MCF 10A (cell line): ENCODE measurements around the gene RIPK3. TPM values are rescaled to one million over a fixed set of nuclear protein-coding genes. Genes with fewer than 3 reads are reported as not detected.
A peak's percentile ranks its signal among the peaks of the same experiment; 100 is the strongest.

Experiments
- BruUV-seq: library from RNA; stranded (reverse); fragments of 400-500 nt; replicated peaks from 2 replicates; lab custom pipeline; 2021; lab: Mats Ljungman, UMichigan
- CTCF ChIA-PET: fragments of 300-600 bp; sonication (Branson Sonifier 250); formaldehyde crosslinking; extraction: SDS; loops from one replicate; lab custom pipeline; 2021; ENCODE audit warnings: antibody characterized with exemption, inconsistent platforms; lab: Yijun Ruan, JAX
- POLR2A ChIA-PET: fragments of 300-600, 350-650 bp; sonication (Branson Sonifier 250); formaldehyde crosslinking; extraction: SDS; loops from one replicate; lab custom pipeline; 2020; ENCODE audit warnings: antibody characterized with exemption, inconsistent platforms; lab: Yijun Ruan, JAX
- DNase-seq: peaks from one replicate; pipeline ENCODE4 v3.0.0-alpha.2; 2018; ENCODE audit not compliant: unreplicated experiment
- H3K27ac Mint-ChIP-seq: one replicate; pipeline ENCODE4 v1.8.0; 2022; ENCODE audit warnings: mild to moderate bottlenecking, low read depth, mixed read lengths; ENCODE audit not compliant: unreplicated experiment
- H3K27me3 Mint-ChIP-seq: one replicate; pipeline ENCODE4 v1.8.0; 2022; ENCODE audit warnings: mixed read lengths; ENCODE audit not compliant: insufficient read depth, unreplicated experiment
- H3K36me3 Mint-ChIP-seq: one replicate; pipeline ENCODE4 v1.8.0; 2022; ENCODE audit warnings: mild to moderate bottlenecking, moderate library complexity, mixed read lengths; ENCODE audit not compliant: insufficient read depth, unreplicated experiment
- H3K4me1 Mint-ChIP-seq: one replicate; pipeline ENCODE4 v1.8.0; 2022; ENCODE audit warnings: mixed read lengths; ENCODE audit not compliant: insufficient read depth, unreplicated experiment
- H3K4me3 Mint-ChIP-seq: one replicate; pipeline ENCODE4 v1.8.0; 2022; ENCODE audit warnings: mild to moderate bottlenecking, moderate library complexity, mixed read lengths; ENCODE audit not compliant: unreplicated experiment
- H3K9me3 Mint-ChIP-seq: one replicate; pipeline ENCODE4 v1.8.0; 2022; ENCODE audit warnings: mixed read lengths; ENCODE audit not compliant: unreplicated experiment
- CTCF ChIP-seq: fragments of 200-600 bp; IDR thresholded peaks from one replicate; pipeline ENCODE4 v1.8.0; 2022; ENCODE audit warnings: antibody characterized with exemption, mild to moderate bottlenecking; ENCODE audit not compliant: unreplicated experiment
- intact Hi-C: fragments of 100-400 bp; cut with micrococcal nuclease; formaldehyde crosslinking; loops from 2 replicates; pipeline ENCODE4 v1.14.1; 2022
- total RNA-seq: library from RNA; stranded (reverse); gene quantifications from 2 replicates; pipeline ENCODE4 v1.2.3, GENCODE V29; 2022

RIPK3 gene
- total RNA-seq, 1 experiment from 2014 or later, result not detected

DNA sequence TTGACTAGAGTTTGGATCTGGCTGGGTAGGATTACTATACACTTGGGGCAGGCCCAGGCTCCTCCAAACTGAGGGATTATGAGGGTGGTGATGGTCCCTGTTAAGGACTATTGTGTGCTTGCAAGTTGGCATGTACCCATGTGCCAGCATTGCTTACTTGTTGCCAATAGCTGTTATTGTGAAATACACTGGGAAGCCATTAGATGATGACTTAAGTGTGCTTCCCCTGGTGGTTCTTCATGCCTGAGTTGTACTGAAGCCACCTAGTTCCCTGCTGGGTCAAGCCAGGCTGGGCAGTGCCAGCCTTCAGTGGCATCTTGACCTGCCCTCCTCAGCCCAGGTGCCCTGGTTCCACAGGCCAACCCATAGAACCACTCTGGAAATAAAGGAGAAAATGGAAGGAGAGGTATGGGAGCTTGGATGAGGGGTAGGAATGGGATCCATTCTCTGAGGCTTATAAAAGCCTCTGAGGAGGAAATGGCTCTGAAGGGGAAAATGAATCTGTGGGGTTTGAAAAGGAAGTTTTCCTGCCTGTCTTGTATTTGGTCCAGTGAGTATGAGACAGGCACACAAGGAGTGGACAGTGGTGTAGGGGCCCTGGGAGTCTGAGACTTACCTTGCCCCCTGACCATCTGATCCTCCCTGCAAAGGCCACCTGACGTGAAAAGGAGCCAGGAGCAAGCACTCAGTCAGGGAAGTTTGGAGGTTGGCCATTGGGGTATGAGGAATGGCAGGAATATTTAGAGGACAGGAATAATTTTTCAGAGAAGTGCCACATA lies 27.8 kb downstream of the RIPK3 start:
- TF ChIP-seq CTCF, result no peak
- peak; percentile 78 for DNase-seq
- CTCF ChIA-PET, result interaction anchor here (0.6 to 10.0 kb wide), 9 partner anchors 11 to 122 kb away, joined by 3 to 145 read pairs (median 12); partner anchors contain the start of genes CBLN3, DHRS1, KHNYN and NOP9
- H3K27ac Mint-ChIP-seq, result no peak overlapping the region
- BruUV-seq, result no TSS peak
- intact Hi-C loops, result no loop called here
- H3K4me3 Mint-ChIP-seq, result peak overlapping the region; percentile 69
- peaks cover 19% of the 10 kb centered on the region for H3K36me3 Mint-ChIP-seq
- H3K9me3 Mint-ChIP-seq, result no peaks in the 10 kb centered on the region
- no peaks in the 10 kb centered on the region for H3K27me3 Mint-ChIP-seq
- POLR2A ChIA-PET, result interaction anchor here (0.6 to 7.2 kb wide), 9 partner anchors 12 to 125 kb away, joined by 3 to 101 read pairs (median 3); partner anchors contain the start of genes CBLN3, DHRS1, KHNYN and NOP9
- peaks cover 37% of the 10 kb centered on the region for H3K4me1 Mint-ChIP-seq

GRCh38 chr14:24310646-24311604 lies 28.9 kb downstream of the RIPK3 start, which contains the start of gene LTB4R:
TSS of gene LTB4R (plus strand) at chr14:24311502. CDS start at chr14:24315652, 4,150 bp downstream.
- no TSS peak for BruUV-seq
- H3K36me3 Mint-ChIP-seq, result peaks cover 17% of the 10 kb centered on the region

GRCh38 chr14:24310265-24310645 lies 29.5 kb downstream of the RIPK3 start:
- Mint-ChIP-seq H3K4me1 (peaks cover 35% of the 10 kb centered on the region), H3K9me3 (no peaks in the 10 kb centered on the region), H3K4me3 (peak overlapping the region; percentile 69), H3K27ac (no peak overlapping the region), H3K36me3 (peaks cover 21% of the 10 kb centered on the region), H3K27me3 (no peaks in the 10 kb centered on the region)
- ChIA-PET CTCF (interaction anchor here (0.6 to 10.0 kb wide), 24 partner anchors 9 to 504 kb away, joined by 3 to 145 read pairs (median 6); partner anchors contain the start of genes CBLN3, DHRS1, IPO4 and KHNYN), POLR2A (interaction anchor here (0.7 to 7.2 kb wide), 20 partner anchors 11 to 1601 kb away, joined by 3 to 101 read pairs (median 4); partner anchors contain the start of genes CBLN3, CHMP4A, DHRS1 and IRF9)
- DNase-seq, result no peak
- no peak for TF ChIP-seq CTCF
- BruUV-seq, result no TSS peak
- intact Hi-C loops, result no loop called here

More at GRCh38 chr14:24310646-24311604, 28.9 kb downstream of the RIPK3 start, which contains the start of gene LTB4R:
- Mint-ChIP-seq H3K27me3 (no peaks in the 10 kb centered on the region), H3K27ac (no peak within 1 kb of the TSS), H3K9me3 (no peaks in the 10 kb centered on the region), H3K4me1 (peaks cover 35% of the 10 kb centered on the region), H3K4me3 (peak within 1 kb of the TSS; percentile 69)
- TF ChIP-seq CTCF, result peak; percentile 19
- peak; percentile 72 for DNase-seq
- intact Hi-C loops, result no loop called here
- ChIA-PET POLR2A (interaction anchor here (0.6 to 7.2 kb wide), 17 partner anchors 11 to 219 kb away, joined by 3 to 101 read pairs (median 5); partner anchors contain the start of genes CBLN3, DHRS1, IRF9 and KHNYN), CTCF (interaction anchor here (0.6 to 10.0 kb wide), 22 partner anchors 8 to 196 kb away, joined by 3 to 145 read pairs (median 7); partner anchors contain the start of genes CBLN3, DHRS1, IPO4 and KHNYN)
